ENCODE data around the gene FAM171A1.

- TF ChIP-seq, protein P1, sequence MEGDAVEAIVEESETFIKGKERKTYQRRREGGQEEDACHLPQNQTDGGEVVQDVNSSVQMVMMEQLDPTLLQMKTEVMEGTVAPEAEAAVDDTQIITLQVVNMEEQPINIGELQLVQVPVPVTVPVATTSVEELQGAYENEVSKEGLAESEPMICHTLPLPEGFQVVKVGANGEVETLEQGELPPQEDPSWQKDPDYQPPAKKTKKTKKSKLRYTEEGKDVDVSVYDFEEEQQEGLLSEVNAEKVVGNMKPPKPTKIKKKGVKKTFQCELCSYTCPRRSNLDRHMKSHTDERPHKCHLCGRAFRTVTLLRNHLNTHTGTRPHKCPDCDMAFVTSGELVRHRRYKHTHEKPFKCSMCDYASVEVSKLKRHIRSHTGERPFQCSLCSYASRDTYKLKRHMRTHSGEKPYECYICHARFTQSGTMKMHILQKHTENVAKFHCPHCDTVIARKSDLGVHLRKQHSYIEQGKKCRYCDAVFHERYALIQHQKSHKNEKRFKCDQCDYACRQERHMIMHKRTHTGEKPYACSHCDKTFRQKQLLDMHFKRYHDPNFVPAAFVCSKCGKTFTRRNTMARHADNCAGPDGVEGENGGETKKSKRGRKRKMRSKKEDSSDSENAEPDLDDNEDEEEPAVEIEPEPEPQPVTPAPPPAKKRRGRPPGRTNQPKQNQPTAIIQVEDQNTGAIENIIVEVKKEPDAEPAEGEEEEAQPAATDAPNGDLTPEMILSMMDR (IDR thresholded peaks at IDR 0.05; ENCODE audit: low read length) = no peak
- TF ChIP-seq EZH2 (optimal IDR thresholded peaks at IDR 0.05; ENCODE audit: low read depth, low read length) = no peak
Measured at GRCh38 chr10:15313047-15313446, 58.0 kb downstream of the FAM171A1 start.
